ENCODE data around the gene EEFSEC.

GRCh38 chr3:128112357-128112968, 40.8 kb upstream of the EEFSEC start:
- no peak for TF ChIP-seq CTCF (IDR thresholded peaks at IDR 0.05)
- no peak for TF ChIP-seq ZFX (IDR thresholded peaks at IDR 0.05; ENCODE audit: borderline replicate concordance)
